Muscle of arm (tissue), 12 donors: ENCODE results near the gene RADIL. TPM values are rescaled to one million over a fixed set of nuclear protein-coding genes. Genes with fewer than 3 reads are reported as not detected.

Source experiments
- DNase-seq: peaks from one replicate; pipeline ENCODE4 v3.0.0-alpha.2; 2013
- polyA plus RNA-seq, 12 donors: library from polyadenylated mRNA; unstranded; fragments of 120-200 nt; gene quantifications; one replicate each; pipeline ENCODE4 v1.2.1, GENCODE V29; 2013; ENCODE audit not compliant: insufficient read length in 12 of 12

RADIL gene
- polyA plus RNA-seq, 12 donors, result 2.0 to 14.4 (median 3.5) TPM; not detected in 1

DNA sequence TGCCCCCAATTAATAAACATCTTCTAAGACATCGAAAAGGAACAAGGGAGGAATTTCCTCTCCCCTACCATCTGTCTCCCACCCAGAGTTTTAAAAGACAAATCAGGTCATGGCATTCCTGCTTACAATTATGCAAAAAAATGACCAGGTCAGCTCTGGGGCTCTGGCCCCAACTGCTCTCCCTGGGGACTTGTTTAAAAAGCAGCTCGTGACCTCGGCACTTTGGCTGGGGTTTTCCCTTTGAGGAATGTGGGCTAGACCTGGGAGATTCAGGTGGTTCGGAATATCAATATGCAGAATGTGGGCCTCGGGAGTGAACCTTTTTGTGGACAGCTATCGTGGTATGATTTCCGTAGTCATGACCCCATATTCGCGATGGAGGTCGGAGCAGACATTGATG lies 648 bp upstream of the RADIL start:
- DNase-seq, result no peak

DNA sequence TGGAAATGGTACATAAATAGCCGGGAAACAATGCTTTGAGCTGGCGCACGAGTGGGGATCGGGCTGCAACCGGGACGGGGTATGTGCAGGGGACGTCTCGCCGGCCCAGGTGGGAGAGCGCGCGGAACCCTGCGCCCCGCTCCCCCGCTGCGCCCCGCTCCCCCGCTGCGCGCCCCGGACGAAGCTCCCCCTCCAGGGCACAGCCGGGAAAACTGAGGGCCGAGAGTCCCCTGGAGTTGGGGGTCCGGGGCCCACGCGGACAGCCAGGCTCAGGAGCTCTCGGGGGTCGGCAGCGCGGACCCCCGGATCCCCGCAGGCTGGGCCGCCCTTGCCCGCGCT lies 514 bp downstream of the RADIL start:
- DNase-seq, result no peak

DNA sequence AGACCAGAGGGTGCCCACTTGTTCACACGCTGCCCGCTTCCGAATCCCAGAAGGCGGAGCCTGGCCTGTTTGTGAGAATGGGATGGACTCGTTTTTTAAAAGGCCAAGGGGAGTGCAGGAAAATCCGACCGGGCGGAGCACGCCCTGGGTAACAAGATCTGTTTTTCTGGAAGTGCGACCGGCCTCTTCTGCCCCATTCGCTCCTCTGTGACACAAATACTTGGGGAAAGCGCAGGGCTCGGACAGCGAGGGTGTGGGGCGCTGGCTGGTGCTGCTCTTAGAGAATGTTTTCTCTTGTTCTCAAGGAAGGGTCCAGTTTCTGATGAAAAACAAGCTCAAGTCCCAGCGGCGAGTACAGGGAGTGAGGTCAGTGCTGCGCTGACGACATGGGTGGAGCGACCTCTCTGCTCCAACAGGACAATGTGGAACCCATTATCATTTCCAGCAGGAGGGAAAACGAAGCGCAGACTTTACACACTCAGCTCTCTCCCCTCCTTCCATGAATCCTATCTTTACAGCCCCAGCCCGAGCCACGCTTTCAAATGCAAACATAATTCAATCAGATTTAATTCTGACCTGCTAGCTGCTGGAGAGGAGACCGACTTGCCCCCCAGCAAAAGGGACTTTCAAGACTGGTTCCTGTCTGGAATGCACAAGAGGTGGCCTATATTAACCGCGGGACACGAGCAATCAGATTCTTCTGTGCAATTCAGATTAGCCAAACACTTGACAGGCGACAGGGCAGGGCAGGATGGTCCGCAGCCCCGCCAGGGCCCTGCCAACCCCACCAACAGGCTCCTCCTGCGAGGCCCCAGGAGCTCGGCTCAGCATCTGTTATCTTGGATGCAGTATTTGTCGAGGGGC lies 1.1 kb downstream of the RADIL start:
- DNase-seq, result peak; percentile 90

DNA sequence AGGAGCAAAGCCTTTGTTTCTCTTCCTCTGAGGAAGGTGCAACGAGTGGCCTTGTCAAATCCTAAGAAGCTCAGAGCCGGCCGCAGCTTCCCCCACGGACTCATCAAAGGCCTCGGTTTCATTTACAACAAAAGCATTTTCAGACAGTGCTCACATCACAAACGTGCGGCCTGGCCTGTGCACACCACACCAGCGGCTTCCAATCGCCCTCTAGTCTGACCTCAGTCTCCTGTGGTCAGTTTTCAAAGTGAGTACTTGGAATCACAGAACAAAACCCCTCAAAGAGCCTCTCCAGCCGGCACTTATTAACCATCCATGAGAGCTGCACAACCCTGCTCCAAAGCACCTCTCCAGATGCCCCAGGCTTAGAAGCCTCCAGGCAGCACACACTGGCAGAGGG lies 3.3 kb downstream of the RADIL start:
- no peak for DNase-seq

DNA sequence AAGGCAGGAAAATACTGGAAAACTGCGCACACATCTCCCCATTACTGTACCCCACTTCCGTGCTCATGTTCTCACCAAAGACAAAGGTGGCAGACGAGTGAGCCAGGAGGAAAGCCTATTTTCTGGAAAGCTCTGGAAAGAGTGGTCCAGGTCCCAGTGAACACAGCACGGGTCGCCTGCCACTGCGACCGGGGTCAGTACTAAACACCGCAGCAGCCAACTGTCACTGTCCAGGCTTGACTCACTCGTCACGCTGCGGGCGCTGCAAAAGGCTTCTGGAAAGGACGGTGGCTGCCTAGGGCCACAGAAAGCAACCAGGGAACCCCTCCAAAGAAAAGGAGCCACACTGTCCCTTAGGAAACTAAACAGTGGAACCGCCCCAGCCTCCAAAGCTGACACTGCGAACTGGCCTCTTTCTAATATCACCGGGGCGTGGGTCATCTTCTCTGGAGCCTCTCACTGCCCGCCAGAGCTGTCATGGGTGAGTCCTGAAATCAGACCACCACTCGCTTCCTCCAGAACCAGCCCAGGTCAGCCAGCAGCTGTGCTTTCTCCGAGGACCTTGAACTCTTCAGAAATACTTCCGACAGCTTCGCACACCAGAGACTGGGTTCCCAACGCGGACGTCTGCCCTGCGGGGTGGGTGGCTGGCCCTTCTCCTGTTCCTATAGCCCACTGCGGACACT lies 4.0 kb downstream of the RADIL start:
- DNase-seq, result no peak

DNA sequence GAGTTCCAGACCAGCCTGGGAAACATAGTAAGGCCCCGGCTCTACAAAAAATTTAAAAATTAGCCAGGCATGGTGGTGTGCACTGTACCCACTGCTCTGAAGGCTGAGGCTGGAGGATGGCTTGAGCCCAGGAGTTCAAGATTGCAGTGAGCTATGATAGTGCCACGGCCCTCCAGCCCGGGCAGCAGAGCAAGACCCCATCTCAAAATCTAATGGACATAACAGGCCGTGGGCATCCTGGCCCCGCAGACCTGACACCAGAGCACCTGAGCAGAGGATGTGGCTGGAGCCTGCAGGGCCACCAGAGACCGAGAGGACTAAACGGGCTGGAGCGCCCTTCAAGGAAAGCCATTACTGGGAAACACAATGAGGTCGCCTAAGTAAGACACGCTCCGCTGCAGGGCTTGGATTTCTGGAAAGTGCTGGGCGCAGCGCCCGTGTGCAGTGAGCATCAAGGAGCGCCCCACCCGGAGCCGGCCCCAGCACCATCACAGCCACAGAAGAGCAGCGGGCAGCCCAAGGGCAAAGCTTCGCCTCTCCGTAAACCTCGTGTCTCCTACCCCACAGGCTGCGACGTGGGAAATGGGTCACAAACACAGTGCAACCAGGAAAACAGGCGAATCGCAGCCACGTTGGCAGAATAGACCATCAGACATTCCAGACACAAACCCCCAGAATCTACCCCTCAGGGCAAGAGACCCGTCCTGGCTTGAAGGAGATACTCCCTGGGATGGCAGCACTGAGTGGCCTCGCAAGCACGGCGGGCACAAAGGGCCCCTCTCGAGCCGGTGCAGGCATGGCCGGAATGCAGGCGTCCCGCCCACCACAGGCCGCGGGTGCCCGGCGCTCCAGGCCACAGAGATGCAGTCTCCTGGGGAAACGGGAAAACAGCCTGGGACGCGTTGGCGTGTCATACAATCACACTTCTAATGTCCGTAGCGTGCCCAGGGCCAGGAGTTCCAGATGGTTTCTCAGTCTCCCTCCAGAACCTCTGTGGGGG lies 4.9 kb downstream of the RADIL start:
- DNase-seq, result no peak

DNA sequence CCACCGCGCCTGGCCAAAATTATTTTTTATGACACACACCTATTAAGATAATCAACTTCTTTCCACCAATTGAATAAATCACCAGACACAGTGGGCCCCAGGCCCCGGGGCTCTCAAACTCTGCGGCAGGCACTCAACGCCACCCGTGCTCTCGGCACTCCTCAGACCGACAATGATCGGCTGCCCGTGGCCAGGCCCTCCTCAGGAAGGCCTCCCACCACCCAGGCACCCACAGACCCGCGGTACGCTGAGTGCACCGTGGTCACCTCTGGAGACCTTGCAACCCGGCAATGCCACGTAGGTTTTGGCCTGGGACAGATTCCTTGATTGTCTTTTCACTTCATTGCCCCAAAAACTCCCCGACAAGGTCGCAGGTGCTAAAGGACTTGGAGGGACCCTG lies 6.9 kb downstream of the RADIL start:
- no peak for DNase-seq

DNA sequence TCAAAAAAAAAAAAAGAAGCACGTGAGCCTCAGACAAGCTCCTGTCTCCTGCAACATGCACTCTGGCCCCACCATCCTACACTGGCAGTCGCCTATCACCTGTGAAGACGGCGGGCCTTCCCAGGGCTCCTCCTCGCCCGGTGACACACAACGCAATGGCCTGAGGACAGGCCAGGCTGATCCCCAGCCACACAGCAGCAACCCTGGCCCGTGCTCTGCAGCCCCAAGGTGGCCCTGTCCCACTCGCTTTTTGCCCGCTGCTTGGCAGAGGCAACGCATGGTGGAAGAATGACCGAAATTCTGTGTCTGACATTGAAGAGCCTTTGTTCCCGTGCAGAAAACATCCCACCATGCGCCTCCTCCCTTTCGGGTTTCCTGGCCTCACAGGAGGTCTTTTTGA lies 8.1 kb downstream of the RADIL start:
- DNase-seq, result no peak

DNA sequence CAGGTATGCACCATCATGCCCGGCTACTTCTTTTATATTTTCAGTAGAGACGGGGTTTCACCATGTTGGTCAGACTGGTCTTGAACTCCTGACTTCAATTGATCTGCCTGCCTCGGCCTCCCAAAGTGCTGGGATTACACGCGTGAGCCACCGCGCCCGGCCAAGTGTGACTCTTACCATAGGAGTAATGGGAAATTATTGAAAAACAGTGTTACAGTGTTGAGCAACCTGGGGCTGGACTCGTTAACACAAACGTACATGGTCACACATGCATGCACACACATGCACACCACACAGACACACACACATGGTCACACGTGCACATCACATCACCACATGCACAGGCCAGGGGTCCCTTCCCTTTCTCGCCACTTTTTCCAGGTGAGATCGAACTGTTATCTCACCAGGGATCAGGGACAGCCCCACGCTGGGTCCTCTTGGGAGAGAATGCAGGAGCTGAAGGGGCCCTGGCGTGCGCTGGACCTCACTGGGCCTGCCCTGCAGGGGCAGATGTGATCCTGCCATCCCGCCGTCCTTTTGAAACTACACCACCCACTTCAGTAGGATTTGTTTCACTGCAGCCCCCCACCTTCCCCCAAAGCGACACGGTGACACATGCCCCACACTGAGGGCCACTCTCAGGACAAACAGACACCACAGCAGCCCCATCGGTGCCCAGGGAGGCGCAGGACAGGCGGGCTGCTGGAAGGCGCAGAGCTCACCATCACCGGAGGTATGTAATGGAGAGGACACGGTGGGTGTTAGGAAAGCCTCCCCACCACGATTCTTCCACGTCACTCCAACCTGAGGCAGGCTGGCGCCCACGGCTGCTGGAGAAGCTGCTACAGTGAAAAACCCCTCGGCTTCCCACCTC lies 10.2 kb downstream of the RADIL start:
- no peak for DNase-seq

DNA sequence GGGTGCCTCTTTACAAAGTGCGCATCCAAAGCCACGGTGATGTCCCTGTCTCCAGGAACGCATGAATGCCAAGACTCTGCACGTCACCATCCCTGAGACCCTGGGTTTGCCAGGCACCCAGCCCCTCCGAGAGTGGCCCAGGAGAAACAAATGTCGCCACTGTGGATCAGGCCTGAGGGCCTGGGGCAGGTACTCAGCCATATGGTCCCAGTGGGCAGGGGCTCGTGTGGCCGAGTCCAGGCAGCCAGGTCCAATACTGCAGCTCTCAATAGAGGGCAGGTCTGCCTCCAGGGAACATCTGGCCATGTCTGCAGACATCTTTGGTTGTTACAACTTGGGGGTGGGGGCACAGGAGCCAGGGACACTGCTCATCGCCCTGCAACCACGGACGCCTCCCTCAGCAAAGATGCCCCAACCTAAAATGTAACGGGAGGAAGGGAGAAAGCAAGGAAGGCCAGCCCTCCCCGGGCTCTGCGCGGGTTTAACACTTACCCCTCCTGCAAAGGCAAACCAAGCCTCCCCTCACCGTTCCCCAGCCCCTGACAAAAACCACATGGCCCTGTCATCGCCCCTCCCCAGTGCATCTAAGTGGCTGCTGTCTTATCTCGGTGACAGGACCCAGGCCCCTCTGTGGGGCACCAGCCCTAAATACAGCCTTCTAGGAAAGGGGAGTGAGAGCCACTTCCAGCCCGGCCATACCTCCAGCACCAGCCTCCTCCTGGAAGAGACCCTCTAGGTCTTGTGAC lies 11.4 kb downstream of the RADIL start:
- no peak for DNase-seq

DNA sequence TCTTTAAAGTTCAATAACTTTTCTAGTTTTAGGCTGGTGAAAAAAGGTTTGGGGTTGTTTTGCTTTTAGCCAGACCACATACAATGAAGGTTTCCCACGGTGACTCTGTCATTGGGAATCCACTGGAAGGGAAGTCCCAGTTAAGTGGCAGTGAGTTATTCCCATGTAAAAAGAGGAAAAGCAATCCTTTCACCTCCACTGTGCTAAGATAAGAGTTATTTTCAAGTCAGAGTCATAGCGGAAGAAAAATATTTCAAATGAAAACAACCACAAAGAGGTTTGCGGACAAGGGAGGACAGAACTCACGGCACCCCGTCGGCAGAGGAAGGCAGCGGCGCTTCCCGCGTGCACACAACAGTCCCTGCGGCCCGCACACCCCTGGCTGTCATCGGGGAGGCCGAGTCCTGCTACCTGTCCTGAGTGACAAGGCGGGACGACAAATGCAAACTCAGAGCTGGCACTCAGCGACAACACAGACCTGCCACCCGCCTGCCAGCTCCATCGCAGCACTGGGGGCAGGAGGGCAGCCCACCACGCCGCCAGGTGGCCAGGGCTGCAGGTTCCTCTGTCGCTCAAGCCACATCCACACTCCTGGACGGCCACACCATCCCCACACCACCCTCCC lies 12.3 kb downstream of the RADIL start:
- DNase-seq, result no peak

DNA sequence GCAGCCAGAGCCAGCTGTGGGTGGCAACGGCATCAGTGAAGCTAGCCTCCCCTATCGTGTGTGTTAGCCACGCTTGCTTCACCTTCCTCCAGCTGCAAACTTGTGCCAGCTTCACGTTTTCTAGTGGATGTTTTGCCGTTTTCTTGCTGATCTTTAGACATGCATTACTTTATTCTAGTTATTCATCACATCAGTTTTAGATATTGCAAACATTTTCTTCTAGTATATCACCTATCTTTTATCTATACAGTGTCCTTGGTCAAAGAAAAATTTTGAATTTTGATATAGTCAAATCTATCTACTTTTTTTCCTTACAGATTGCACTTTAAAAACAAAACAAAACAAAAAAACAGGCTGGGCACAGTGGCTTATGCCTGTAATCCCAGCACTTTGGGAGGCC lies 15.0 kb downstream of the RADIL start:
- DNase-seq, result no peak

DNA sequence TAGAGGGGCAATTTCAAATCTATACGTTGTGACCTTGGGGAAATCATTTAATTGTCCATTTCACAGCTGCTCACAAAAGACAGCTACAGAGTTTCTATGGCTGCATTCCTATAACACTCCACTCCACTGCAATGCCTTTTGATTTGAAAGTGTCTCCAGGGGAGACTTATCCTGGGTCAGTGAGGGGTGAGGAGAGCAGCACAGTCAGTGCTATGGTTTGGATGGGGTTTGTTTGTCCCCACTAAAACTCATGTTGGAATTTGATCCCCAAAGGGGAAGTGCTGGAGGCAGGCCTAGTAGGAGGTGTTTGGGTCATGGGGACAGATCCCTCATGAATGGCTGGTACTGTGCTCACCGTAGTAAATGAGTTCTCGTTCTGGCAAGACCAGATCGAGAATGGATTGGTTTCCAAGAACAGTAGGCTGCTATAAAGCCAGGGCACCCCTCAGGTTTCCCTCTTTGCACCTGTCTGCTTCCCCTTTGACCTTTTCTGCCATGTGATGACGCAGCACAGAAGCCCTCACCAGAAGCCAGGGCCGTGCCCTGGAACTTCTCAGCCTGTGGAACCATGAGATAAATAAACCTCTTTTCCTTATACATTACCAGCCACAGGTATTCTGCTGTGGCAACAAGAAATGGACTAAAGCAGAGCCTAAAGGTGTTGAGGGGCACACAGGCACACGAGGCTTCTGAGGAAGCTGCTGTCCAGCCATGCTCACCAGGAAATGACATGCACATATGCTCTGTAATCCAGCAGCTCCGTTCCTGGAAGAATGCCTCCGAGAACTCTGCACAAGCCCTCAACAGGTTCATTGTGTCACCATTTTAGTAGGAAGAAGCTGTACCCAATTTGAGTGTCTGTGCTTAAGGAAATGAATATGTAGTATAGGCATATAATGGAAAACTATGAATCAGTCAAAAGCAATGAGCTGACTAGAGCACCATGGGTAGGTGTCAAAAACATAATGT lies 16.7 kb downstream of the RADIL start:
- no peak for DNase-seq

DNA sequence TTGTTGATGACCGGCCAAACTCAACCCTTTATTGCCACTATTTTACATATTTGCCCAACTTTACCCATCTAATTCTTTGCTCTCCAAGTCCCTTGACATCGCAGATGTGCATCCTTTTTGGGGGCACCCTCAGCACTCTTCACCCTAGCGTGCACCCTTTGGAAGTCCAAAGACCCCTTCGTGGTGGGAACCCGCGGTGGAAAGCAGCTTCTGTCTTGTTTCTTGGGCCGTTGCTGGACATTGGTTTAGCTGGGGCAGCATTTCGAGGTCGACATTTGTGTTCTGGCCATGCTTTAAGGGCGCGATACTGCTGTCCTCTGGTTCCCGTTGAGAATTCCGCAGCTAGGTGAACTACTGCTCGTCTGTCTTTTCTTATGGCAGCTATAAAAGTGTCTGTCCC lies 21.4 kb downstream of the RADIL start:
- DNase-seq, result no peak

DNA sequence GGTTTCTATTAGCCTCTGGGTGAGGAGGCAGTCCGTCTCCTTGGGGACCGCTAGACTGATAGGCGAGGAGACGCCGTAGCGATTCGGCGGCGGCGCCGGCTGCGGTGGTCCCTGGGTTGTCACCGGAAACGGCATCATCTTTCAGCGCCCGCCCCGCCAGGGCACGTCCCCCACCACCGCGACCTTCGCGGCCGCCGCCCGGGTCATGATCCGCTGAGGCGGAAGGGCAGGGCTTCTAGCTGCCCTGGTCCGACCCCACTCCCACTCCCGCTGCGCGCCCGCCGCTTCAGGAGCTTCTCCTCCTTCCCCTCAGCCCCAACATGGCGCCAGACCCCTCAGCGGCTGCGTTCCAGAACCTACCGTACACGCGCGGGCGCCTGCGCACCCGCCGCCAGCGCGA lies 21.8 kb downstream of the RADIL start, which contains the start of gene PAPOLB:
TSS of gene PAPOLB (minus strand) at position 358 of the 400 bp plus-strand sequence. CDS start at position 138, 220 bp downstream.
- DNase-seq, result no peak

DNA sequence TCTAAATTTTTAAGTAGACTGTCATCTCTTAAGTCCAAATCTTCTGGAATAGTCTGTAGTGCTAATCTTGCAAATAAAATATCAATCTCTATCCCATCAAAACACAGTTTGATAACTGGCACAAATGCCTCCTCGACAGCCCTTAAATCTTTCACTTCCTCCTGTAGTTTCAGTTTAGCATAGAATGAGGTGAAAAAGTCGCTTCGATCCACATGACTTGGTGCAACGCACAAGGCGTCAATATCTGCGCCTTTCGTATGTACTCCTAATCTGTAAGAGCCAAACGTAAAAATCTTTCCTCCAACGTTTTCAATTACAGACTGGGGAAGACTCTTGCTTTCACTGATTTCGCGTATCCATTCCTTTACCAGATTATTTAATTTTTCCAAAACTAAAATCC lies 22.3 kb downstream of the RADIL start:
- no peak for DNase-seq

DNA sequence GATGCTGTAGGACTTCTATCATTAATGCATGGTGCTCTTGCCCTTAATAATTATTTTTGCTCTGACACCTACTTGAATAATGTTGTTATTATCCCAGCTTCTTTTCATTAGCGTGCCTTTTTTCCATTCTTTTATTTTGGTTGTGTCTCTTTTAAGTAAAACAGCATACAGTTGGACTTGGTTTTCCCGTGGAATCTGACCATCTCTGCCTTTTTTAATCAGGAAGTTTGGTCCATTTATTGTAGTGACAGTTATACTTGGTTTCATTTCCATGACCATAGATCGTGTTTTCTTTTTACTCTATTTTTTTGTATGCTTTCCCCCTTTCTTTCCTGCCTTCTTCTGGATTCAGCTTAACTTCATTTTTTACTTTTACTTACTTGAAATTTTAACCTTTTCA lies 26.3 kb downstream of the RADIL start:
- no peak for DNase-seq

DNA sequence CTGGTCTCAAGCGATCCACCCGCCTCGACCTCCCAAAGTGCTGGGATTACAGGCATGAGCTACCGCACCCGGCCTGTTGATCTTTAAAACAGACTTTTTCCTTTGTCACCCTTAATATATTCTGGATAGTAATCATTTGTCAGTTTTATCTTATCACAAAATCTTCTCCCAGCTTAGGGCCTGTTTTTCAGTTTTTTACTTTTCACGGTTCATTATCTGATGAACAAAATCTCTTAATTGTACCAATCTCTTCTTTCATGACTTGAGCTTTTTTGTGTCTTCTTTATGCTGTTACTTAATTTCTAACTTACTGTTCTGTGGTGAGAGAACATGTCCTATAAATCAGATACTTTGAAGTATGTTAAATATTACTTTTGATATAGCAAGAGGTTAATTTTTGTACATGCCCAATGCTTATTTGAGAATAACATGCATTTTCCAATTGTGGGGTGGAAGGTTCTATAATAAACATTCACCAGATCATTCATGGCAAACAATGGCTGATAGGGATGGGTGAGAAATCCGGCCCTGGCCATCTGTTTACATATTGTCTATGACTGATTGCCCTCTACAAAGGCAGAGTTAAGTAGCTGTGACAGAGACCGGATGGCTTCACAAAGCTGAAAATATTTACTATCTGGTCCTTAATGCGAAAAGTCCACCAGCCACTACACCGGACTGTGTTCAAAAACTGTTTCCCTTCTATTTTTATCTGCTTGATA lies 27.0 kb downstream of the RADIL start:
- no peak for DNase-seq
